Ovary (tissue), 3 donors: ENCODE measurements around the gene STOML1.

ENCODE experiments used
- CTCF ChIP-seq, 3 donors: fragments of 450-650 bp in 2 of 3; fragments of 200-600 bp in 1 of 3; IDR thresholded peaks; one replicate each; pipeline versions ENCODE4 v1.5.1 to v1.8.0; 2016 to 2022; ENCODE audit warnings: antibody characterized with exemption in 3 of 3, mild to moderate bottlenecking in 1 of 3
- POLR2A ChIP-seq: fragments of 450-650 bp; IDR thresholded peaks from one replicate; pipeline ENCODE4 v1.6.1; 2017; ENCODE audit warnings: antibody characterized with exemption, mild to moderate bottlenecking, moderate library complexity
- donor health status: DM: no; HTN: no; CAD: no.

- no peak for TF ChIP-seq CTCF (IDR thresholded peaks at IDR 0.05)
- no peak for TF ChIP-seq POLR2A
Observed at GRCh38 chr15:74022706-74023470, 30.8 kb upstream of the STOML1 start.
